ENCODE data around the gene NCKIPSD. TPM values are rescaled to one million over a fixed set of nuclear protein-coding genes. Genes with fewer than 3 reads are reported as not detected.

Gene NCKIPSD
- total RNA-seq, 1 experiment from 2014 or later: 46.0 TPM

DNA sequence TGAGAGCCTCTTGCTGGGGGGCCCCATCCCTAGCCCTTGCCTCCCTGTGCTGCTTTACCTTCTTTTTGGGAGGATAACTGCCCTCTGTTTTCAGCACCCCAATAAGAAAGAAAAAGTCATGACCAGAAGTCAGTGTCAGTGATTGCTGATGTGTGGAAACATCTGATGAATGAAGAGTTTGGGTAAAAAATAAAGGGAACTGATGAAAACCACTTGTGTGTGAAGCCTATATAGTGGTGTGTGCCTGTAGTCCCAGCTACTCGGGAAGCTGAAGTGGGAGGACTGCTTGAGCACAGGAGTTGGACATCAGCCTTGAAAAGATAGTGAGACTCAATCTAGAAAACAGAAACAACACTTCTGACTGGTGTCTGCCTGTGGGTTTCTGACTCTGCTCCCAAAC, 13.2 kb downstream of the NCKIPSD start:
- Histone ChIP-seq H4K5ac (ENCODE audit: insufficient read length, low read depth, low read length) (no peak overlapping the region), H2BK5ac (ENCODE audit: insufficient read length, low read length) (no peak overlapping the region), H4K20me1 (ENCODE audit: control insufficient read depth, insufficient read depth, insufficient read length) (no peaks in the 10 kb centered on the region), H3K9ac (ENCODE audit: extremely low read depth, insufficient read length, low read length) (no peak overlapping the region), H2BK15ac (ENCODE audit: low read depth, low read length) (no peak overlapping the region), H2BK120ac (ENCODE audit: low read depth, low read length, poor library complexity, severe bottlenecking) (no peak overlapping the region), H3K56ac (ENCODE audit: insufficient read length, low read depth, low read length) (no peak overlapping the region), H4K8ac (replicated peaks; ENCODE audit: insufficient read length, low read depth, low read length) (no peak overlapping the region), H3K9me3 (ENCODE audit: control insufficient read depth, low read depth, low read length) (no peaks in the 10 kb centered on the region), H3K23me2 (ENCODE audit: insufficient read length, low read depth, low read length, poor library complexity, severe bottlenecking) (no peaks in the 10 kb centered on the region), H3K4ac (ENCODE audit: low read depth, low read length) (no peak overlapping the region), H3K14ac (ENCODE audit: insufficient read depth, low read length) (no peak overlapping the region), H4K91ac (ENCODE audit: insufficient read length, low read depth, low read length) (no peak overlapping the region), H3K27ac (ENCODE audit: insufficient read length, low read depth, low read length) (no peak overlapping the region), H3T11ph (ENCODE audit: low read length) (no peak overlapping the region), H3K27me3 (ENCODE audit: insufficient read depth, low read length) (no peaks in the 10 kb centered on the region), H2AK5ac (ENCODE audit: insufficient read length, low read length) (no peak overlapping the region), H3K4me2 (ENCODE audit: insufficient read depth, insufficient read length, low read length) (no peak overlapping the region), H3K18ac (ENCODE audit: insufficient read length, low read depth, low read length) (no peak overlapping the region), H3K79me1 (ENCODE audit: insufficient read depth, low read depth, low read length, poor library complexity, severe bottlenecking) (no peaks in the 10 kb centered on the region), H3K4me1 (ENCODE audit: insufficient read depth, low read length) (no peaks in the 10 kb centered on the region), H2BK20ac (ENCODE audit: low read depth, low read length, poor library complexity, severe bottlenecking) (no peak overlapping the region), H3K23ac (ENCODE audit: insufficient read length, low read depth, low read length) (no peak overlapping the region), H3K79me2 (ENCODE audit: insufficient read depth, low read length) (no peaks in the 10 kb centered on the region), H2AFZ (ENCODE audit: low read length) (no peak overlapping the region), H2BK12ac (ENCODE audit: insufficient read length, low read depth, low read length) (no peak overlapping the region)
- DNase-seq: no peak
- Mint-ChIP-seq H3K4me3 (no peak overlapping the region), H3K4me1 (no peaks in the 10 kb centered on the region), H3K9me3 (no peaks in the 10 kb centered on the region; a peak in 1 of 5 replicates), H3K27ac (no peak overlapping the region), H3K36me3 (ENCODE audit: insufficient read depth in 1 of 3, low read depth in 3 of 3) (peaks cover 19 to 74% (median 54%) of the 10 kb centered on the region in 3 experiments; a peak in 6 of 7 replicates), H3K27me3 (ENCODE audit: low read depth) (no peaks in the 10 kb centered on the region)
- TF ChIP-seq, protein P1, sequence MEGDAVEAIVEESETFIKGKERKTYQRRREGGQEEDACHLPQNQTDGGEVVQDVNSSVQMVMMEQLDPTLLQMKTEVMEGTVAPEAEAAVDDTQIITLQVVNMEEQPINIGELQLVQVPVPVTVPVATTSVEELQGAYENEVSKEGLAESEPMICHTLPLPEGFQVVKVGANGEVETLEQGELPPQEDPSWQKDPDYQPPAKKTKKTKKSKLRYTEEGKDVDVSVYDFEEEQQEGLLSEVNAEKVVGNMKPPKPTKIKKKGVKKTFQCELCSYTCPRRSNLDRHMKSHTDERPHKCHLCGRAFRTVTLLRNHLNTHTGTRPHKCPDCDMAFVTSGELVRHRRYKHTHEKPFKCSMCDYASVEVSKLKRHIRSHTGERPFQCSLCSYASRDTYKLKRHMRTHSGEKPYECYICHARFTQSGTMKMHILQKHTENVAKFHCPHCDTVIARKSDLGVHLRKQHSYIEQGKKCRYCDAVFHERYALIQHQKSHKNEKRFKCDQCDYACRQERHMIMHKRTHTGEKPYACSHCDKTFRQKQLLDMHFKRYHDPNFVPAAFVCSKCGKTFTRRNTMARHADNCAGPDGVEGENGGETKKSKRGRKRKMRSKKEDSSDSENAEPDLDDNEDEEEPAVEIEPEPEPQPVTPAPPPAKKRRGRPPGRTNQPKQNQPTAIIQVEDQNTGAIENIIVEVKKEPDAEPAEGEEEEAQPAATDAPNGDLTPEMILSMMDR (conservative IDR thresholded peaks at IDR 0.05): no peak
- WGBS (ENCODE audit: extremely low coverage, insufficient read length, low lambda C conversion rate): no CpG with 5 or more reads among the region's 1 CpG

Data from H9 (cell line).